Fibroblast of lung (primary cell): Measurements from ENCODE around the gene SLC25A1. TPM values are rescaled to one million over a fixed set of nuclear protein-coding genes. Genes with fewer than 3 reads are reported as not detected.

Source experiments
- DNase-seq, 2 donors: peaks; one replicate each; pipeline versions ENCODE4 v3.0.0 to v3.0.0-alpha.2; 2010; ENCODE audit warnings: low read depth in 2 of 2
- H2AFZ ChIP-seq: 2 replicates; pipeline ENCODE4 v1.5.1; 2012; ENCODE audit warnings: low read length, control low read depth, inconsistent platforms
- H3K27ac ChIP-seq: 2 replicates; pipeline ENCODE4 v1.5.1; 2011; ENCODE audit warnings: low read length, control low read depth; ENCODE audit not compliant: insufficient read depth
- H3K27me3 ChIP-seq: 2 replicates; pipeline ENCODE4 v1.5.1; 2011; ENCODE audit warnings: mild to moderate bottlenecking, low read length; ENCODE audit not compliant: control insufficient read depth, insufficient read depth
- H3K36me3 ChIP-seq: 2 replicates; pipeline ENCODE4 v1.5.1; 2011; ENCODE audit warnings: low read length; ENCODE audit not compliant: control insufficient read depth, insufficient read depth
- H3K4me1 ChIP-seq: 2 replicates; pipeline ENCODE4 v1.5.1; 2011; ENCODE audit warnings: low read length; ENCODE audit not compliant: control insufficient read depth, insufficient read depth; ENCODE audit errors: extremely low read depth
- H3K4me2 ChIP-seq: 2 replicates; pipeline ENCODE4 v1.5.1; 2011; ENCODE audit warnings: low read length, control low read depth; ENCODE audit not compliant: insufficient read depth; ENCODE audit errors: extremely low read depth
- H3K4me3 ChIP-seq, 4 experiments: fragments of 200-600 bp in 1 of 4; sonication (generic) in 1 of 4; replicated peaks in 1 of 4; 2 replicates each; pipeline ENCODE4 v1.5.1; 2011 to 2016; ENCODE audit warnings: low read length in 4 of 4, low read depth in 3 of 4, mild to moderate bottlenecking in 3 of 4, control low read depth in 2 of 4, inconsistent platforms in 1 of 4, mixed read lengths in 1 of 4; ENCODE audit not compliant: insufficient read depth in 1 of 4; ENCODE audit errors: control extremely low read depth in 1 of 4
- H3K79me2 ChIP-seq: 2 replicates; pipeline ENCODE4 v1.5.1; 2012; ENCODE audit warnings: mild to moderate bottlenecking, low read length, inconsistent platforms; ENCODE audit not compliant: control insufficient read depth, insufficient read depth
- H3K9ac ChIP-seq: 2 replicates; pipeline ENCODE4 v1.5.1; 2011; ENCODE audit warnings: mild to moderate bottlenecking, low read length, control low read depth; ENCODE audit not compliant: insufficient read depth
- H3K9me3 ChIP-seq: 2 replicates; pipeline ENCODE4 v1.5.1; 2012; ENCODE audit warnings: low read depth, low read length; ENCODE audit not compliant: control insufficient read depth, insufficient read depth
- H4K20me1 ChIP-seq: 2 replicates; pipeline ENCODE4 v1.5.1; 2011; ENCODE audit warnings: low read length; ENCODE audit not compliant: control insufficient read depth, insufficient read depth; ENCODE audit errors: extremely low read depth
- CTCF ChIP-seq, 2 donors: IDR thresholded peaks in 1 of 2; conservative IDR thresholded peaks in 1 of 2; 1 replicate in 1 of 2; 2 replicates in 1 of 2; pipeline ENCODE4 v1.5.1; 2011 to 2012; ENCODE audit warnings: low read length in 2 of 2, control low read depth in 1 of 2, inconsistent platforms in 1 of 2, low read depth in 1 of 2, mild to moderate bottlenecking in 1 of 2
- EZH2 ChIP-seq: IDR thresholded peaks from 2 replicates; pipeline ENCODE4 v1.5.1; 2012; ENCODE audit warnings: low read length, control low read depth, mild to moderate bottlenecking; ENCODE audit errors: missing control alignments
- polyA minus RNA-seq: library from RNA; depleted of rRNA, polyadenylated mRNA; stranded (reverse); fragments of >200 nt; gene quantifications from 2 replicates; pipeline ENCODE4 v1.2.3, GENCODE V29; 2011; ENCODE audit warnings: low replicate concordance
- polyA plus RNA-seq, 2 donors: library from polyadenylated mRNA; depleted of rRNA in 1 of 2; stranded (reverse) in 1 of 2; unstranded in 1 of 2; fragments of >200 nt; gene quantifications; 2 replicates each; pipeline ENCODE4 v1.2.1, GENCODE V29; 2011 to 2012; ENCODE audit warnings: missing spikeins in 1 of 2
- total RNA-seq: library from RNA; depleted of rRNA; stranded (reverse); fragments of >200 nt; gene quantifications from 2 replicates; pipeline ENCODE4 v1.2.1, GENCODE V29; 2014

SLC25A1 gene
- total RNA-seq, result 72.2 and 161 TPM in 2 replicates
- polyA plus RNA-seq, result 44.3 and 56.1 TPM in 2 replicates
- polyA plus RNA-seq (2012), result 128 and 154 TPM in 2 replicates
- polyA minus RNA-seq, result 154 and 206 TPM in 2 replicates

DNA sequence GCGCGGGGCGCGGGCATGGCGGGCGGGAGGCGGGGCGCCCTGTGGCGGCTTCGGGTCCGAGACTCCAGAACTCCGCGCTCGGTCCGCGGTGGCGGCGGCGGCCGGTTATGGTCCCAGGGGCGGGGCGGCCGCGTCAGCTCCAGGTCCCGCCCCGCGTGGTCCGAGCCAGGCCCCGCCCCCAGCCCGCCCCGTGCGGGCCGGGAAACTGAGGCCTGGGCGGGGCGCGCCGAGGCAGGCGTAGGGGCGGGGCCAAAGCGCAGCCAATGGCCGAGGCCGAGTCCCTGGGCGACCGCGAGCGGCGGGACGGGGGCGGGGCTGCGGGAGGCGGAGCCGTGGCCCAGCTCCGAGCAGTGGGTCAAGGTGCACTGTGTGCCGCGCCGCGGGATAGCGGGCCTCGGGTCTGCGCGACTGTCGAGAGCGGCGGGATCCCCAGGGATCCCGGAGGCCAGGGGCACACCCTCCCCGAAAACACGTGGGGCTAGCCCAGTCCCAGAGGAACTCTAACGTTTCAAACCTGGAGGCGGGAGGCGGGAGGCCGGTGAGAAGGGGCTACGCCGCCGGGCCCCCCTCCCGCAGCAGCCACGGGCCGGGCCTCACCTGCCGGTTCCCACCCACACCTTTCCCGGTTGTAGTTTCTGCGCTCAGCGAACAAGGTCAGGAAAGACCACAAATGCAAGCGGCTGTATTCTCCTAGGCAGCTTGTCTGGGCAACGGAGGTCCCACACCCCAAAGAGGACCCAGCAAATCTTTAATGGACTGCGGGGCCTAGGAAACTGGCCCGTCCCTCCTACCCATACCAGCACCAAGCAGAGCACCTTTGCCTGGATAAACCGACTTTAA is at the start of gene SLC25A1:
TSS of gene SLC25A1 (minus strand) at position 80 of the 840 bp plus-strand sequence. CDS start at position 17, 63 bp downstream.
- H3K4me3 ChIP-seq, result peak within 1 kb of the TSS; percentile 50 to 83 (median 74)
- H2AFZ ChIP-seq, result peak within 1 kb of the TSS; percentile 56
- peak within 1 kb of the TSS; percentile 90 for H3K4me2 ChIP-seq
- H3K36me3 ChIP-seq, result peaks cover 11% of the 10 kb centered on the region
- peak within 1 kb of the TSS; percentile 82 for H3K27ac ChIP-seq
- peak; percentile 76 to 82 for DNase-seq
- H4K20me1 ChIP-seq, result no peaks in the 10 kb centered on the region
- no peaks in the 10 kb centered on the region for H3K27me3 ChIP-seq
- peaks cover 26% of the 10 kb centered on the region for H3K79me2 ChIP-seq
- no peaks in the 10 kb centered on the region for H3K9me3 ChIP-seq
- TF ChIP-seq EZH2 (no peak), CTCF (conservative IDR thresholded peaks at IDR 0.05 in 1 of 2, IDR thresholded peaks at IDR 0.05 in 1 of 2; ENCODE audit: low read depth in 1 of 2, low read length in 2 of 2) (no peak)
- H3K4me1 ChIP-seq, result peaks cover 21% of the 10 kb centered on the region
- peak within 1 kb of the TSS; percentile 86 for H3K9ac ChIP-seq

DNA sequence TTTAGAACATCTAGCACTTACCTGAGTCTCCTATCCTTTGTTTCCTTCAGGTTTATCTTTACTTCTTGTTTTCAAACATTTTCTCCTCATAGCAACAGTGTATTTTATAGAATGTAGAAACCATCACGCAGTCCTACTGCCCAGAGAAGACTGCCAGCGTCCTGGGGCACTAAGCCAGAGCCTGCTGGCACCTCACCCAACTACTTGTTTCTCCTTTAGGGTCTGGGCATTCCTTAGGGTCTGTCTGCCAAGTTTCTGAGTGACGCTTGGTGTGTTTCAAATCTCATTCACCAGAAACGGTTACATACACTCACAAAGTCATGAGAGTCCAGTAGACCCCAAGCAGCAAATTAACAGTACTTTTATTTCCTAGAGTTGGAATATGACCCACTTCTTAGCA is 49.6 kb upstream of the SLC25A1 start:
- H2AFZ ChIP-seq, result no peak overlapping the region
- no peaks in the 10 kb centered on the region for H3K79me2 ChIP-seq
- H4K20me1 ChIP-seq, result no peaks in the 10 kb centered on the region
- DNase-seq, result no peak
- H3K27me3 ChIP-seq, result no peaks in the 10 kb centered on the region
- H3K27ac ChIP-seq, result no peak overlapping the region
- TF ChIP-seq CTCF (conservative IDR thresholded peaks at IDR 0.05 in 1 of 2, IDR thresholded peaks at IDR 0.05 in 1 of 2; ENCODE audit: low read depth in 1 of 2, low read length in 2 of 2) (no peak), EZH2 (no peak)
- no peaks in the 10 kb centered on the region for H3K9me3 ChIP-seq
- H3K4me1 ChIP-seq, result no peaks in the 10 kb centered on the region
- H3K4me3 ChIP-seq, result no peak overlapping the region
- no peak overlapping the region for H3K4me2 ChIP-seq
- no peaks in the 10 kb centered on the region for H3K36me3 ChIP-seq
- H3K9ac ChIP-seq, result no peak overlapping the region

DNA sequence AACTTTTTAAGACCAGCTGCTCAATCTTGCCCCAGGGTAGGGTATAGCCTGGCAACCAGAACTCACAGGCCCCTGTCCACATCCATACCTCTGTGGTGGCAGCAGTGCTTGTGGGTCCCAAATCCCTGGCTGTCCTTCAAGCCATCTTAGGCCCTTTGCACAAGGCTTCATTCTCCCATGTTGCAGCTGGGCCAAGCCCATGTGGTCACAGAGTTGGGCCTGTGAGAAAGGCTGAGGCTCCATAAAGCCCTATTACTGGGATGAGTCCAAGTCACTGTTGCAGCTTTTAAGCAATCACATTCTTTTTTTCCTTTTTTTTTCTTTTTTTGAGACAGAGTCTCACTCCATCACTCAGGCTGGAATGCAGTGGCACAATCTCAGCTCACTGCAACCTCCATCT is 47.9 kb upstream of the SLC25A1 start:
- Histone ChIP-seq H3K9ac (no peak overlapping the region), H3K79me2 (no peaks in the 10 kb centered on the region), H3K27ac (no peak overlapping the region), H2AFZ (no peak overlapping the region), H3K4me3 (no peak overlapping the region), H3K4me2 (no peak overlapping the region), H3K9me3 (no peaks in the 10 kb centered on the region), H3K36me3 (no peaks in the 10 kb centered on the region), H3K27me3 (no peaks in the 10 kb centered on the region), H4K20me1 (no peaks in the 10 kb centered on the region), H3K4me1 (no peaks in the 10 kb centered on the region)
- DNase-seq, result no peak
- TF ChIP-seq EZH2 (no peak), CTCF (conservative IDR thresholded peaks at IDR 0.05 in 1 of 2, IDR thresholded peaks at IDR 0.05 in 1 of 2; ENCODE audit: low read depth in 1 of 2, low read length in 2 of 2) (no peak)
